ENCODE measurements around the gene ZNF423. TPM values are rescaled to one million over a fixed set of nuclear protein-coding genes. Genes with fewer than 3 reads are reported as not detected.

ZNF423 gene
- polyA plus RNA-seq, 1 of the 3 experiments (the other 2 are of a cell fraction): 1.2 TPM

- Histone ChIP-seq H3K36me3 (replicated peaks in 1 of 2; ENCODE audit: control insufficient read depth in 1 of 2, insufficient read depth in 2 of 2, low read length in 1 of 2) (no peaks in the 10 kb centered on the region), H3K79me2 (ENCODE audit: insufficient read depth) (no peaks in the 10 kb centered on the region), H3F3A (replicated peaks; ENCODE audit: insufficient read depth) (no peaks in the 10 kb centered on the region), H4K20me1 (ENCODE audit: insufficient read depth) (no peaks in the 10 kb centered on the region), H3K4me1 (ENCODE audit: control insufficient read depth in 1 of 2, insufficient read depth in 2 of 2, low read depth in 1 of 2, low read length in 1 of 2) (peaks cover 0 to 23% of the 10 kb centered on the region in 2 experiments; a peak in 1 of 4 replicates), H3K9ac (no peak overlapping the region), H3K4me2 (no peak overlapping the region), H3K27me3 (ENCODE audit: insufficient read depth) (no peaks in the 10 kb centered on the region), H2AFZ (ENCODE audit: low read depth) (no peak overlapping the region), H3K27ac (ENCODE audit: low read depth in 2 of 2, low read length in 1 of 2) (no peak overlapping the region; a peak in 1 of 4 replicates), H3K9me2 (no peaks in the 10 kb centered on the region), H3K4me3 (ENCODE audit: low read depth in 2 of 2, low read length in 1 of 2) (no peak overlapping the region), H3K9me3 (no peaks in the 10 kb centered on the region)
- no peak for DNase-seq
- ChIA-PET CTCF (interaction anchor here (1.8 to 3.8 kb wide), 2 partner anchors 7 to 23 kb away, joined by 6 to 30 read pairs; no protein-coding TSS in a partner anchor), POLR2A (no interaction called here)
- 66% methylated on average over 5 of the region's 8 CpGs for WGBS (ENCODE audit: low lambda C conversion rate)
- TF ChIP-seq FOXJ3 (CRISPR knock-in tag; IDR thresholded peaks at IDR 0.05): no peak
Observed at GRCh38 chr16:49490321-49490705, 365.6 kb downstream of the ZNF423 start.

GRCh38 chr16:49489686-49490320 is 366.1 kb downstream of the ZNF423 start:
- TF ChIP-seq, protein P1, sequence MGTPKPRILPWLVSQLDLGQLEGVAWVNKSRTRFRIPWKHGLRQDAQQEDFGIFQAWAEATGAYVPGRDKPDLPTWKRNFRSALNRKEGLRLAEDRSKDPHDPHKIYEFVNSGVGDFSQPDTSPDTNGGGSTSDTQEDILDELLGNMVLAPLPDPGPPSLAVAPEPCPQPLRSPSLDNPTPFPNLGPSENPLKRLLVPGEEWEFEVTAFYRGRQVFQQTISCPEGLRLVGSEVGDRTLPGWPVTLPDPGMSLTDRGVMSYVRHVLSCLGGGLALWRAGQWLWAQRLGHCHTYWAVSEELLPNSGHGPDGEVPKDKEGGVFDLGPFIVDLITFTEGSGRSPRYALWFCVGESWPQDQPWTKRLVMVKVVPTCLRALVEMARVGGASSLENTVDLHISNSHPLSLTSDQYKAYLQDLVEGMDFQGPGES (IDR thresholded peaks at IDR 0.05; ENCODE audit: low read depth, low read length): no peak
- TF ChIP-seq MXI1 (IDR thresholded peaks at IDR 0.05; ENCODE audit: low read depth, low read length): no peak
- POLR2A ChIA-PET: no interaction called here
- Histone ChIP-seq H3K36me3 (replicated peaks in 1 of 2; ENCODE audit: control insufficient read depth in 1 of 2, insufficient read depth in 2 of 2, low read length in 1 of 2) (no peaks in the 10 kb centered on the region), H4K20me1 (ENCODE audit: insufficient read depth) (no peaks in the 10 kb centered on the region), H3K4me3 (ENCODE audit: low read depth in 2 of 2, low read length in 1 of 2) (no peak overlapping the region), H3F3A (replicated peaks; ENCODE audit: insufficient read depth) (no peaks in the 10 kb centered on the region), H3K4me1 (ENCODE audit: control insufficient read depth in 1 of 2, insufficient read depth in 2 of 2, low read depth in 1 of 2, low read length in 1 of 2) (peaks cover 0 to 23% of the 10 kb centered on the region in 2 experiments; a peak in 1 of 4 replicates), H2AFZ (ENCODE audit: low read depth) (no peak overlapping the region), H3K9me3 (no peaks in the 10 kb centered on the region), H3K27me3 (ENCODE audit: insufficient read depth) (no peaks in the 10 kb centered on the region), H3K4me2 (no peak overlapping the region), H3K79me2 (ENCODE audit: insufficient read depth) (no peaks in the 10 kb centered on the region), H3K9me2 (no peaks in the 10 kb centered on the region), H3K27ac (ENCODE audit: low read depth in 2 of 2, low read length in 1 of 2) (no peak overlapping the region; a peak in 1 of 4 replicates), H3K9ac (no peak overlapping the region)
- DNase-seq: no peak
- 52% methylated on average over 2 of the region's 7 CpGs for WGBS (ENCODE audit: low lambda C conversion rate)
- CTCF ChIA-PET: interaction anchor here (3.8 kb wide), 1 partner anchor 23 kb away, joined by 30 read pairs; no protein-coding TSS in a partner anchor

- ChIA-PET POLR2A (interaction anchor here (0.6 kb wide), 1 partner anchor 61 kb away, joined by 5 read pairs; no protein-coding TSS in a partner anchor), CTCF (no interaction called here)
- Histone ChIP-seq H3F3A (replicated peaks; ENCODE audit: insufficient read depth) (no peaks in the 10 kb centered on the region), H3K27me3 (ENCODE audit: insufficient read depth) (no peaks in the 10 kb centered on the region), H3K79me2 (ENCODE audit: insufficient read depth) (no peaks in the 10 kb centered on the region), H3K9me2 (no peaks in the 10 kb centered on the region), H3K4me1 (ENCODE audit: control insufficient read depth in 1 of 2, insufficient read depth in 2 of 2, low read depth in 1 of 2, low read length in 1 of 2) (peaks cover 0 to 16% of the 10 kb centered on the region in 2 experiments; a peak in 1 of 4 replicates), H3K27ac (ENCODE audit: low read depth in 2 of 2, low read length in 1 of 2) (no peak overlapping the region), H3K4me3 (ENCODE audit: low read depth in 2 of 2, low read length in 1 of 2) (no peak overlapping the region), H3K4me2 (no peak overlapping the region), H3K36me3 (replicated peaks in 1 of 2; ENCODE audit: control insufficient read depth in 1 of 2, insufficient read depth in 2 of 2, low read length in 1 of 2) (no peaks in the 10 kb centered on the region), H3K9me3 (no peaks in the 10 kb centered on the region), H3K9ac (no peak overlapping the region), H2AFZ (ENCODE audit: low read depth) (no peak overlapping the region), H4K20me1 (ENCODE audit: insufficient read depth) (no peaks in the 10 kb centered on the region)
- no peak for DNase-seq
- WGBS (ENCODE audit: low lambda C conversion rate): 68% methylated on average over 17 of the region's 21 CpGs
- no peak for TF ChIP-seq RCOR1 (IDR thresholded peaks at IDR 0.05; ENCODE audit: low read length)
- TF ChIP-seq GATA2 (CRISPR knock-in tag; IDR thresholded peaks at IDR 0.05): no peak
- TF ChIP-seq MEF2A (IDR thresholded peaks at IDR 0.05; ENCODE audit: borderline replicate concordance, low read depth): no peak
Observed at GRCh38 chr16:49488740-49489525, 367.0 kb downstream of the ZNF423 start.
